IgD-negative memory B cell (primary cell): Measurements from ENCODE around the gene NMNAT3. TPM values are rescaled to one million over a fixed set of nuclear protein-coding genes. Genes with fewer than 3 reads are reported as not detected.

Experiments
- H3K27ac Mint-ChIP-seq, 3 donors: one replicate each; pipeline ENCODE4 v1.8.0; 2020 to 2022; ENCODE audit warnings: mild to moderate bottlenecking in 3 of 3, mixed read lengths in 3 of 3, moderate library complexity in 1 of 3
- H3K27me3 Mint-ChIP-seq: one replicate; pipeline ENCODE4 v1.8.0; 2021; ENCODE audit warnings: mixed read lengths
- H3K36me3 Mint-ChIP-seq: one replicate; pipeline ENCODE4 v1.8.0; 2020; ENCODE audit warnings: mild to moderate bottlenecking, mixed read lengths
- H3K4me1 Mint-ChIP-seq, 3 donors: one replicate each; pipeline ENCODE4 v1.8.0; 2020 to 2022; ENCODE audit warnings: mixed read lengths in 3 of 3, mild to moderate bottlenecking in 1 of 3
- H3K4me3 Mint-ChIP-seq, 4 donors: one replicate each; pipeline ENCODE4 v1.8.0; 2020 to 2022; ENCODE audit warnings: mild to moderate bottlenecking in 4 of 4, mixed read lengths in 4 of 4, moderate library complexity in 3 of 4
- H3K9me3 Mint-ChIP-seq, 3 donors: one replicate each; pipeline ENCODE4 v1.8.0; 2020 to 2021; ENCODE audit warnings: mixed read lengths in 3 of 3, mild to moderate bottlenecking in 1 of 3
- polyA plus RNA-seq: library from polyadenylated mRNA; unstranded; fragments of 300-500 nt; fragmentation: Illumina TruSeq; gene quantifications from one replicate; pipeline ENCODE4 v1.2.3, GENCODE V29; 2021

The NMNAT3 gene
- polyA plus RNA-seq, 1 donor from 2014 or later: 0.89 TPM

DNA sequence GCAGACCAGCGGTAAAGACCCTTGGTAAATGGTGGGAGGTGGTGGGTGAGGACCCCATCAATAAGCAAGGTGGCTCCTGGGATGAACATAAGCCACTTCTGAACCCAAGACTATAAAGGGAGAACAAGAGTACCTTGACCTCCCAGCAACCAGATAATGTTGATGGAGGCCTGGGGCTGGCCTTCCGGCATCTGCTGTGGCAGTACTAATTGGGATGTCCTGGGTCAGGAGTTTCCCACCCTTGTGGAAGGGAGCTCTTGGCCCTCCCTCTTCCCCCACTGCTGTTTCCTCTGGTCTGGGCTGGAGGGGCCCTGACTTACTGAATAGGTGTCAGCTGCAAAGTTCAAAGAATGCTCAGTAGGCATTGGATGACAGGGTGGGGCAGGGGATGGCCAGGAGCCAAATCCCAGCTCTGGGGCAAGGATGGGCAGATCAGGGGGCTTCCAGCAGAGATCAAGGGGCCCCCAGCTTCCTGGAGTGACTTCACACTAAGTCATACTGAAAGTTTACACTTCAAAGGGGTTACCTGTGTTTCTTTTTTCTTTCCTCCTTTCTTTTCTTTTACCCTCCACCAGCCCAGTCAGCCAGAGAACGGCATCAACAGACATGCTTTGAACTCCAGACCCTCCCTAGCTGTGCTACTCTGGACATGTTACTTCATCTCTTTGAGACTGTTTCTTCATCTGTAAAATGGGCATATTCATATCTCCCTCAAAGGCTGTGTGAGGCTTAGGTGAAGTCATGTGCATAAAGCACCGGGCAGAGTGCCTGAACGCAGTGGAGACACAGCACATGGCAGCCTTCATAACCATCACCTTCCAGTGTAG is 139.8 kb downstream of the NMNAT3 start:
- H3K27me3 Mint-ChIP-seq: peaks cover 41% of the 10 kb centered on the region
- no peaks in the 10 kb centered on the region for H3K36me3 Mint-ChIP-seq
- H3K4me1 Mint-ChIP-seq: peaks cover 0 to 5% (median 5%) of the 10 kb centered on the region in 3 donors
- peaks cover 0 to 2% (median 0%) of the 10 kb centered on the region in 3 donors for H3K9me3 Mint-ChIP-seq
- H3K4me3 Mint-ChIP-seq: no peak overlapping the region
- no peak overlapping the region for H3K27ac Mint-ChIP-seq

DNA sequence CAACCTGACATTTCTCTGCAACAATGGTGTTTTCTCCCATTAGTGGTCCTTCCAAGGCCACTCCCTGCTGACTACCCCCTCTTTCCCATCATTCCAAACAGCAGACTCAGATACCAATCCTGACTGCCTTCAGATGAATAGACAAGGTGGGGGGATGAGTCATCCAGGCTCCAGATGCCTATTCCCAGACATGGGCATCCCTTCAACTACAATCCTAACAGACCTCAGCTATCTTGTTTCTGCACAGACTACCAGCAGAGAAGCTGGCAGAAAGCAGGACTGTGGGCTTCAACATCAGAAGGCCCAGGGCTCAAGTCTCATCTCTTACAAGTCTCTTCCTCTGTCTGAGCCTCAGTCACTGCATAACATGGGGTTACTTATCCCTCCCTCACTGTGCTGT is 140.4 kb downstream of the NMNAT3 start:
- no peaks in the 10 kb centered on the region for H3K36me3 Mint-ChIP-seq

DNA sequence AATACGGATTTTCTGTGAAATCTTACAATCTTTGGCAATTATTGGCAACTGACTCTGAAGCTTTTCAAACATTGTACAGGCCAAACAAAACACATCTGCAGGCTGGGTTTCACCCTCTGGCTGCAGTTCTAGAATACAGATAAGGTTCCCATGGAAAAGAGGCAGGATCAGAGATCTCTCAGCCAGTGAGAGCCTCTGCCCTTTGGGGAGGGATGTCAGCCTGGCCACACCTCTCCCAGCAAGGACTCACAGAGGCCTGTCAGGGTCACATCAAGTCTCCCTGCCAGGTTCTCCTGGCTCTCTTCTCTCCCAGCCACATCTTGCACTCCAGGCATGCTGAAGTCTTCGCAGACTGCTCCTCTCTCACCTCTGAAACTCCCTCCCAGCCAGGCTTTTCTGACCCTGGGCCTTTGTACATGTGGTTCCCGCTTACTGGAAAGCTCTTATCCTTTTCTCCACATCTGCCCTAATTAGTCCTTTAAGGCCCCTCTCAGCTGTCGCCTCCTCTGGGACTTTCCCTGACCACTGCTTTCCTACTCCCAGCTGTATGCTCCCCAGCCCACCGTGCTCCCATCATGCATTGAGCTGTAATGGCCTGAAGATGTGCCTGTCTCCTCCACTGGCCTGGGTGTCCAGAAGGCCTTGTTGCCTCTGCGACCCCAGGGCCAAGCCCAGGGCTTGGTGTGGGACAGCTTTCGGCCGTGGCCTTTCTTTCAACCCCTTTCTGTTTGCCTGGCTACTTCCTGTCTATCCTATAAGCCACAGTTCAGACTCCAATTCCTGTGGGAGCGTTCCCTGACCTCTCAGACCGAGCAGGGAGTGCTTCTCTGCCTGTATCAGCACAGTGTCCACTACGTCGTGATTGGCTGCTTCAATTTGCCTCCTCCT is 142.5 kb downstream of the NMNAT3 start:
- Mint-ChIP-seq H3K9me3 (no peaks in the 10 kb centered on the region), H3K27ac (peak overlapping the region in 1 of 3 donors; percentile 88), H3K27me3 (peaks cover 21% of the 10 kb centered on the region), H3K36me3 (no peaks in the 10 kb centered on the region), H3K4me1 (peaks cover 0 to 5% (median 3%) of the 10 kb centered on the region in 3 donors), H3K4me3 (no peak overlapping the region)

More for the DNA sequence above, 140.4 kb downstream of the NMNAT3 start:
- H3K27me3 Mint-ChIP-seq: peaks cover 35% of the 10 kb centered on the region
- peaks cover 0 to 5% (median 5%) of the 10 kb centered on the region in 3 donors for H3K4me1 Mint-ChIP-seq
- H3K4me3 Mint-ChIP-seq: no peak overlapping the region
- H3K27ac Mint-ChIP-seq: no peak overlapping the region
- H3K9me3 Mint-ChIP-seq: no peaks in the 10 kb centered on the region

DNA sequence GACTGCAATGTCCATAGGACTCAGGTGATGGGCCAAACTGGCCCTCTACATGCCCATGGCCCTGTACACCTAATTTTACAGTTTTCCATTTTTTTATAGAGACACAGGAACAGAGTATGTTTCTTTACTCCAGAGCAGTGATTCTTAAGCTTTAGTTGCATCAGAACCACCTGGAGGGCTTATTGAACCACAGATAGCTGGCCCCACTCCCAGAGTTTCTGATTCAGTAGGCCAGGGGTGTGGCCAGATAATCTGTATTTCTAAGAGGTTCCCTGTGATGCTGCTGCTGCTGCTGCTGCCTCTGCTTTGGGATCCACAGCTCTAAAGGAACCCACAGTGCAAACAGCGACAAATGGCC is 143.3 kb downstream of the NMNAT3 start:
- no peak overlapping the region for H3K4me3 Mint-ChIP-seq
- no peaks in the 10 kb centered on the region for H3K36me3 Mint-ChIP-seq
- no peaks in the 10 kb centered on the region for H3K9me3 Mint-ChIP-seq
- no peak overlapping the region for H3K27ac Mint-ChIP-seq
- H3K4me1 Mint-ChIP-seq: peaks cover 0 to 5% (median 0%) of the 10 kb centered on the region in 3 donors
- H3K27me3 Mint-ChIP-seq: peaks cover 15% of the 10 kb centered on the region

DNA sequence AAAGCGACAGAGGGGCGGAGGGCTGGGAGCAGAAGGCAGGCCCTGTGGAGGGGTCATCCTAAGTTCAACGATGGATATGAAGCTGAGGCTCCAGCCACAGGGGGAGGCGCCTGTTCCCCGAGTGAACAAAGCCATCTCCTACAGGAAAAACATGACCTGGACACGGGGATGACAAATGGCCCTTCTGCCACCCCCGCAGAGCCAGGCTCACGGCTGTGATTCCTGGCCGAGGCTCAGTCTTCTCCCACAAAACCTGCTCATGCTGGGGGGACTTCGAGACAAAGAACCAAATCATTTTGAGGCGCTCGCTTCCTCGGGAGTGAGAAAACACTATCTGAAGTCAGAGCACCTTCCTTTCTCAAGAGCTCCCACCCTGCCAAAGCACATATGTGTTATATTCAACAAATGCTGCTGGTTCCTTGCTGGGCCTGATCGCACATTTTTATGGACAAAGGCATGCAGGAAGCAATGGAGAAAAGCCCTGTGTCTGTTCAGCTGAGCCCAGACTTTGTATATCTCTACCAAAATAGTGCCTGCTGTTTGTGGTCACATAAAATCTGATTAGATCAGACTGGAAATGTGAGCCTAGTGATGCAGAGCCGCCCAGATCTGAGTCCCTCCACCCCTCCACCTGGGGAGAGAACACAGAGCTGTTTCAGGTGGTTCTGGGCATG is 143.9 kb downstream of the NMNAT3 start:
- peaks cover 11% of the 10 kb centered on the region for H3K27me3 Mint-ChIP-seq
- no peaks in the 10 kb centered on the region for H3K9me3 Mint-ChIP-seq
- H3K27ac Mint-ChIP-seq: no peak overlapping the region
- no peak overlapping the region for H3K4me3 Mint-ChIP-seq
- no peaks in the 10 kb centered on the region for H3K36me3 Mint-ChIP-seq
- H3K4me1 Mint-ChIP-seq: peaks cover 0 to 5% (median 0%) of the 10 kb centered on the region in 3 donors

DNA sequence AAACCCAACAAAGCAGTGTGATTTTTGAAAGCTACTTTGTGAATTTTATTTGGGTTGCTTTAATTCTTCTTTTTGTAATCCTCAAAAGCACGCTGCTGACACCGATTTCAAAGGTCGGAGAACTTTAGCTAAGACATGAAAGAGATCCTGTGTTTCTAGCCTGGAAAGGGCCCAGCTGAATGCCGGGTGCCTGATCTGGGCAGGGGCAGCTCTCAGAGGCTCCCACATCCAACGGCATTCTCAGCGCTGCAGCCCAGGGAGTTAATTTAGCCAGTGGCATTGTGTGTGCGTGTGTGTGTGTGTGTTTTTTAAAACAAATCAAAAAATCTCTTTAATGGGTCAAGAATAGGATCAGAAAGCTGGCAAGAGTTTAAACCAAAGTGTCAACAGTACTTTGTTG is 144.8 kb downstream of the NMNAT3 start:
- Mint-ChIP-seq H3K27me3 (peaks cover 2% of the 10 kb centered on the region), H3K9me3 (no peaks in the 10 kb centered on the region), H3K27ac (no peak overlapping the region), H3K4me3 (no peak overlapping the region), H3K4me1 (no peaks in the 10 kb centered on the region), H3K36me3 (no peaks in the 10 kb centered on the region)

DNA sequence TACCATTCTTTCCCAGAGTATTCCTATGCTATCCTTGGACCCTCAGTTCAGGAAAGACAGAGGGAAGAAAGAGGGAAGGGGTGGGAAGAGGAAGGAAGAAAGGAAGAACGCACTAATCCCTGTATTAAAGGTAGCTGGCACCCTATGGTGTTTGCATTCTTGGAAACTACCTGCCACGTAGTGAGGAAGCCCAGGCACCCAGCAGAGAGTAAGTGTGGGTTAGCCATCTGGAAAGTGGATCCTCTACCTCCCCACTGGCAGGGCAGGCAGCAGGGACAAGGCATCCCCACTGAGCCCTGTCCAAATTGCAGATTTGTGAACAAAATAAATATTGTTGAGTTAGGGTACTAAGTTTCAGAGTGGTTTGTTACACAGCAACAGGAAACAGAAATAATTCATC is 147.1 kb downstream of the NMNAT3 start:
- no peak overlapping the region for H3K4me3 Mint-ChIP-seq
- H3K27ac Mint-ChIP-seq: no peak overlapping the region
- no peaks in the 10 kb centered on the region for H3K4me1 Mint-ChIP-seq
- H3K27me3 Mint-ChIP-seq: no peaks in the 10 kb centered on the region
- H3K36me3 Mint-ChIP-seq: no peaks in the 10 kb centered on the region
- H3K9me3 Mint-ChIP-seq: no peaks in the 10 kb centered on the region

DNA sequence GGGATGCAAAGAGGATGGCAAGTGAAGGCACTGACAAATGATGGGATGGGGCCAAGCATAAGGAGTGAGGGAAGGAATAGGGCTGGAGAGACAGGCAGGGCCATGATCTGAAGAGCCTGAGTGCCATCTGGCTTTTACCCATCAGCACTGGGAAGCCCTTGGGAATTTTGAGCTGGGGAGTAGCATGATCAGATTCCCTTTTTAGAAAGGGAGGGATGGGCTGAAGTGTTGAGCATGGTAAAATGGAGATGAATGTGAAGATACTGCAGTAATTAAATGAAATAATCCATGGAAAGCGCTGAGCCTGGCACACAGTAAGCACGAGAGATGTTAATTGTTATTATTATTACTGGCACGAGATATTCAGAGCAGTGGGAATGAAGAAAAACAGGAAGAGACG is 148.1 kb downstream of the NMNAT3 start:
- H3K36me3 Mint-ChIP-seq: peaks cover 2% of the 10 kb centered on the region
- H3K27me3 Mint-ChIP-seq: no peaks in the 10 kb centered on the region
- no peaks in the 10 kb centered on the region for H3K9me3 Mint-ChIP-seq
- no peak overlapping the region for H3K27ac Mint-ChIP-seq
- H3K4me1 Mint-ChIP-seq: no peaks in the 10 kb centered on the region
- no peak overlapping the region for H3K4me3 Mint-ChIP-seq

DNA sequence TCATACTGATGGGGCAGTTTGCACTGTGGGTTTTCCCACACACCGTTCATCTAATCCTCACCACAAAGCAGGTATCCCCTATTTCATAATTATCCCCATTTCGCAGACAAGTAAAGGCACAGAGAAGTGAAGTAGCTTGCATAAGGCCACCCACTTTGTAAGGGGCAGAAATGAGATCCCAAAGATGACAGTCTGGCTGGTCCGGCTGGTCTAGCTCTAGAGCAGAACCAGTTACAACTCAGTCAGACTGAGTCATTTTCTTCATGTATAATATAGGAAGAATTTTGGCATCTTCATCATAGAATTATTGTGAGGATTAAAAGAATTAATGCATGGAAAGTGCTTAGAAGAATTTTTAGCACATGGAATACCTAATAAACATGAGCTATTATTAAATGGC is 148.8 kb downstream of the NMNAT3 start:
- H3K4me3 Mint-ChIP-seq: no peak overlapping the region
- no peak overlapping the region for H3K27ac Mint-ChIP-seq
- no peaks in the 10 kb centered on the region for H3K4me1 Mint-ChIP-seq
- H3K27me3 Mint-ChIP-seq: no peaks in the 10 kb centered on the region
- H3K9me3 Mint-ChIP-seq: no peaks in the 10 kb centered on the region
- peaks cover 3% of the 10 kb centered on the region for H3K36me3 Mint-ChIP-seq

DNA sequence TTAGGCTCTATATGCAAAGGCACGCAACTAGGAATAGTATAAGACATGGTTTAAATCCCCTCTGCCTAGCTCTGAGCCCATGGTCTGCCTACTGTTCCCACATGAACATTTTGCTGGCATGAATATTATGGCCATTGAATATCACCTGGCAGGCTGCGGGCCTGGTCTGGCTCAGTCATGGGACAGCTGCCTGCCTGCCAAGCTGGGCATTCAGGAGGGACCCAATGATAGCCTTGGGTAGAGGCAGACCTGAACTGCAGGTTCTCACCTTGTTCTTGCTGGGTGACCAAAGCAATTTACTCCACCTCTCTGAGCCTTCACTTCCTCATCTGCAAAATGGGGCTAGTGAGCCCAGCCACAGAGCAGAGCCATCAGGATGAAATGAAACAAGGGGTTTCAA is 149.5 kb downstream of the NMNAT3 start:
- no peaks in the 10 kb centered on the region for H3K4me1 Mint-ChIP-seq
- no peaks in the 10 kb centered on the region for H3K9me3 Mint-ChIP-seq
- no peak overlapping the region for H3K4me3 Mint-ChIP-seq
- H3K27me3 Mint-ChIP-seq: no peaks in the 10 kb centered on the region
- no peak overlapping the region for H3K27ac Mint-ChIP-seq
- H3K36me3 Mint-ChIP-seq: peaks cover 4% of the 10 kb centered on the region

DNA sequence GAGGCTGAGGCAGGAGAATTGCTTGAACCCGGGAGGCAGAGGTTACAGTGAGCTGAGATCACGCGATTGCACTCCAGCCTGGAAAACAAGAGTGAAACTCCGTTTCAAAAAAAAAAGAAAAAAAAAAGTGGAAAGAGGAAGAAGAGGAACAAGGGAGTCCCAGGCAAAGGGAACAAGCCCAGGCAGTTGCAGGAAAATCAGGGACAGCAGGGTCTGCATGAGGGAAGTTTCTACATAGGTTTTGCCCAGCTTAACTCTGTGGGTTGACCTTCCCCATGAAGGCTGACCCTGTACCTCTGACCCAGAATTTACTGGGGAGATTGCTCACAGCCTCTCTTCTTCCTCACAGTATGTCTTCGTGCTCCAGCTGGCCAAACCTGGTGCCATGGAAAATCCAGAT is 150.5 kb downstream of the NMNAT3 start:
- H3K9me3 Mint-ChIP-seq: no peaks in the 10 kb centered on the region
- no peaks in the 10 kb centered on the region for H3K27me3 Mint-ChIP-seq
- H3K27ac Mint-ChIP-seq: no peak overlapping the region
- no peak overlapping the region for H3K4me3 Mint-ChIP-seq
- no peaks in the 10 kb centered on the region for H3K4me1 Mint-ChIP-seq
- H3K36me3 Mint-ChIP-seq: peaks cover 4% of the 10 kb centered on the region

DNA sequence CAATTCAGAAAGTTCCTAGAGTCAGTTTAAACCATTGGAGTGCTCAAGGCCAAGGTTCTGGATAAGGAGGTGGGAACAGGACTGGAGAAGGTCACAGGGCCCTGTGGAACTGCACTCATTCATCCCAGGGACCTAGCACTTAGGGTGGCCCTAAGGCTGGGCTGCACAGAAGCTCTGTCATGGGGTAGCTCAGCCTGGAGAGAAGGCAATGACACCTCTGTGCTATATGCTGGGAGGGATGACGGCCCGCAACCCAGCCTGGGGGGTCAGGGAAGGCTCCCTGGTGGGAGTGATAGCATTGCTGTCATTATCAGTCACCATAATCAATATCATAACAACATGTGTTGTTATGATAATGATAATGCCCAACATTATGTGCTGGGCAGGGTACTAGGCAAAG is 151.6 kb downstream of the NMNAT3 start:
- no peak overlapping the region for H3K27ac Mint-ChIP-seq
- H3K4me1 Mint-ChIP-seq: no peaks in the 10 kb centered on the region
- no peak overlapping the region for H3K4me3 Mint-ChIP-seq
- H3K9me3 Mint-ChIP-seq: no peaks in the 10 kb centered on the region
- H3K27me3 Mint-ChIP-seq: no peaks in the 10 kb centered on the region
- peaks cover 4% of the 10 kb centered on the region for H3K36me3 Mint-ChIP-seq

DNA sequence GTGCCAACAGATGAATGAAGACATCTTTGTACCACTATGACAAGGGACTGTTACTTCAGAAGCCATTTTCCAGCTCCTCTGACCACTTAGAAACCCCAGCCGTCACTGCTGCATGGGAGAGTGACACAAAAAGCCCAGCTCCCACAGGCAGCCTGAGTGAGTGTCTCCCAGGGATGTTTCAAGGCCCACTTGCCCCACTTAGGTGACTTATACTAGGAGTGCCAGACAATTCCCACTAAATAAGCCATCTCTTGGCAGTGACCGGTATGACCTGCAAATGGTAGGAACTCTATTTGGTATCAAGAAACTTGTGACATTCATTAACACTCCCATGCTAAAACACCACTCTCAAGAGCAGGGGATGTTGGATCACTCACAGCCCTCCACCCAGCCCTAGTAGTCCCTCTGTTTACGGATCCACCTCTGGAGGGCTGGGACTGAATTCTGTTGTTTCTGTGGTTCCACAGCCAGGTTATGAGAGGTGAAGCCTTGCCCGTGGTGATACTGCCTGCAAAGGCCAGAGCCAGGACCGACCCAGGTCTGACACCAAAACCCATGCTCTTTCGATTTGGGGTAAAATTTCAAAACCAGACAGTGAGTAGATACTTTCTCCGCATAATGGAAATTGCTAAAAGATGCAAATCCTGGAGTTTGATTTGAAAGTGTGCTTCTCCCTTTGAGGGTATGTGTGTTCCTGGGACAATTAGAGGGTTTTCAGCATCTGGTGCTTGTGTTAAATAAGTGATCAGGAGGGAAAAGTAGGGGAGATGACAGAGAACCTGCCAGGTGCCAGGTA is 152.7 kb downstream of the NMNAT3 start:
- H3K4me3 Mint-ChIP-seq: no peak overlapping the region
- H3K27ac Mint-ChIP-seq: no peak overlapping the region
- no peaks in the 10 kb centered on the region for H3K9me3 Mint-ChIP-seq
- peaks cover 4% of the 10 kb centered on the region for H3K36me3 Mint-ChIP-seq
- no peaks in the 10 kb centered on the region for H3K27me3 Mint-ChIP-seq
- peaks cover 0 to 3% (median 0%) of the 10 kb centered on the region in 3 donors for H3K4me1 Mint-ChIP-seq

DNA sequence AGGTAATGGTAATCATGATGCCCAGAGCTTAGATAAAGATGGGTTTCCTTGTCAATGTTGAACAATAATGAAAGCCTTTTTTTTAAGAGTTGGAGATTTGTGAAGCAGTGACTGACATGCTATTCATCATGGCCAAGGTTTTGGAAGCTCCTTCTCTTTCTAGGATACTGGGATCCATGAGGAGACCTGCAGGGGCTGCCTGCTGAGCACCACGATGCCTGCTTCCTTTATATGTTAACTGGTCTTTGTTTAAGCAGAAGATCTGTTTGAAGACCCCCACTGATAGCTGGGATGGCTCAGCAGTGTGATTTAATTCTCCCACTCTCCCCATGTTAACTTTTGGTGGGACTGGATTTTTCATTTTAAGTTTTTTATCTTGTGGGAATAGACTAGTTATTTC is 154.1 kb downstream of the NMNAT3 start:
- Mint-ChIP-seq H3K36me3 (peaks cover 4% of the 10 kb centered on the region), H3K9me3 (no peaks in the 10 kb centered on the region), H3K4me3 (no peak overlapping the region), H3K4me1 (peaks cover 0 to 3% (median 0%) of the 10 kb centered on the region in 3 donors), H3K27me3 (no peaks in the 10 kb centered on the region), H3K27ac (no peak overlapping the region)
